HFFc6 (cell line): ENCODE results near the gene CTNNBL1. TPM values are rescaled to one million over a fixed set of nuclear protein-coding genes. Genes with fewer than 3 reads are reported as not detected.

ENCODE experiments used
- DNase-seq: peaks from one replicate; pipeline ENCODE4 v3.0.0-alpha.2; 2018
- H3K27ac Mint-ChIP-seq: 2 replicates; pipeline ENCODE4 v1.8.0; 2020; ENCODE audit warnings: mild to moderate bottlenecking, mixed read lengths
- H3K27me3 Mint-ChIP-seq: 2 replicates; pipeline ENCODE4 v1.8.0; 2021; ENCODE audit warnings: mild to moderate bottlenecking, moderate library complexity, mixed read lengths; ENCODE audit not compliant: insufficient read depth
- H3K36me3 Mint-ChIP-seq: 2 replicates; pipeline ENCODE4 v1.8.0; 2021; ENCODE audit warnings: low read depth, mixed read lengths
- H3K4me1 Mint-ChIP-seq: 2 replicates; pipeline ENCODE4 v1.8.0; 2020; ENCODE audit warnings: low read depth, mixed read lengths
- H3K4me3 Mint-ChIP-seq: 2 replicates; pipeline ENCODE4 v1.8.0; 2020; ENCODE audit warnings: mild to moderate bottlenecking, moderate library complexity, mixed read lengths
- H3K9me3 Mint-ChIP-seq: 2 replicates; pipeline ENCODE4 v1.8.0; 2020; ENCODE audit warnings: mild to moderate bottlenecking, mixed read lengths
- CTCF ChIP-seq: fragments of 200-600 bp; sonication (generic); IDR thresholded peaks from 2 replicates; pipeline ENCODE4 v1.5.0; 2021; ENCODE audit warnings: antibody characterized with exemption, mild to moderate bottlenecking
- total RNA-seq, 6 experiments: library from RNA; stranded (reverse); fragmentation: NEBNext Ultra II Directional; extraction: Animal tissue kit (Norgen Biotek cat#: 25700); gene quantifications; 2 replicates in 1 of 6; 3 replicates in 5 of 6; pipeline ENCODE4 v1.2.3, GENCODE V29; 2021

The CTNNBL1 gene
- total RNA-seq, 6 experiments from 2014 or later: 49.7 to 62.4 (median 59.5) TPM

GRCh38 chr20:37845241-37845681 is 151.4 kb downstream of the CTNNBL1 start:
- peaks cover 12% of the 10 kb centered on the region; the same call in 1 of the 2 replicates for H3K36me3 Mint-ChIP-seq
- DNase-seq: no peak
- H3K4me3 Mint-ChIP-seq: no peak overlapping the region
- H3K4me1 Mint-ChIP-seq: peaks cover under 1% of the 10 kb centered on the region; the same call in 1 of the 2 replicates
- no peak for TF ChIP-seq CTCF
- H3K9me3 Mint-ChIP-seq: no peaks in the 10 kb centered on the region
- H3K27me3 Mint-ChIP-seq: no peaks in the 10 kb centered on the region
- no peak overlapping the region for H3K27ac Mint-ChIP-seq

- H3K27ac Mint-ChIP-seq: no peak overlapping the region
- H3K4me3 Mint-ChIP-seq: no peak overlapping the region
- no peaks in the 10 kb centered on the region for H3K9me3 Mint-ChIP-seq
- DNase-seq: no peak
- peaks cover 7% of the 10 kb centered on the region for H3K4me1 Mint-ChIP-seq
- H3K36me3 Mint-ChIP-seq: peaks cover 11% of the 10 kb centered on the region; the same call in 1 of the 2 replicates
- H3K27me3 Mint-ChIP-seq: no peaks in the 10 kb centered on the region
- no peak for TF ChIP-seq CTCF
Measured at GRCh38 chr20:37845878-37846277, 152.0 kb downstream of the CTNNBL1 start.

GRCh38 chr20:37846573-37846972 is 152.7 kb downstream of the CTNNBL1 start:
- H3K36me3 Mint-ChIP-seq: peaks cover 12% of the 10 kb centered on the region; the same call in 1 of the 2 replicates
- H3K27ac Mint-ChIP-seq: no peak overlapping the region
- H3K9me3 Mint-ChIP-seq: no peaks in the 10 kb centered on the region
- no peak overlapping the region for H3K4me3 Mint-ChIP-seq
- DNase-seq: no peak
- TF ChIP-seq CTCF: no peak
- peaks cover 8% of the 10 kb centered on the region for H3K4me1 Mint-ChIP-seq
- H3K27me3 Mint-ChIP-seq: no peaks in the 10 kb centered on the region

- no peak overlapping the region for H3K4me3 Mint-ChIP-seq
- no peaks in the 10 kb centered on the region for H3K27me3 Mint-ChIP-seq
- H3K4me1 Mint-ChIP-seq: peaks cover 8% of the 10 kb centered on the region
- H3K36me3 Mint-ChIP-seq: 0 out of 2 replicates have a peak, but pooled peaks cover 6% of the 10 kb centered on the region
- H3K27ac Mint-ChIP-seq: no peak overlapping the region
- no peak for TF ChIP-seq CTCF
- no peak for DNase-seq
- no peaks in the 10 kb centered on the region for H3K9me3 Mint-ChIP-seq
Measured at GRCh38 chr20:37848706-37849105, 154.9 kb downstream of the CTNNBL1 start.

GRCh38 chr20:37849156-37849555 is 155.3 kb downstream of the CTNNBL1 start:
- DNase-seq: no peak
- no peak for TF ChIP-seq CTCF
- 0 out of 2 replicates have a peak, but pooled peaks cover 6% of the 10 kb centered on the region for H3K36me3 Mint-ChIP-seq
- no peak overlapping the region for H3K4me3 Mint-ChIP-seq
- H3K4me1 Mint-ChIP-seq: peaks cover 8% of the 10 kb centered on the region
- H3K9me3 Mint-ChIP-seq: no peaks in the 10 kb centered on the region
- no peak overlapping the region for H3K27ac Mint-ChIP-seq
- no peaks in the 10 kb centered on the region for H3K27me3 Mint-ChIP-seq

GRCh38 chr20:37849566-37849965 is 155.7 kb downstream of the CTNNBL1 start:
- no peaks in the 10 kb centered on the region for H3K9me3 Mint-ChIP-seq
- no peak for DNase-seq
- no peak for TF ChIP-seq CTCF
- H3K36me3 Mint-ChIP-seq: 0 out of 2 replicates have a peak, but pooled peaks cover 6% of the 10 kb centered on the region
- H3K27ac Mint-ChIP-seq: no peak overlapping the region
- H3K4me3 Mint-ChIP-seq: no peak overlapping the region
- no peaks in the 10 kb centered on the region for H3K27me3 Mint-ChIP-seq
- H3K4me1 Mint-ChIP-seq: peaks cover 8% of the 10 kb centered on the region
